Stimulated activated naive CD8-positive, alpha-beta T cell treated with anti-CD3 and anti-CD28 coated beads, Interleukin-15, amount 100 ng/mL, for 72 hours (primary cell): ENCODE results near the gene CHRNA7.
"Not testable (repeated sequence)": the region's sequence is repeated elsewhere in the genome, so short reads cannot be mapped to it uniquely, and the experiment has no call there.

Experiments used
- ATAC-seq: fragments of 150-1000 bp; cut with Tn5 transposase; 2 replicates; pipeline ENCODE4 v1.10.0; 2021; ENCODE audit warnings: mild to moderate bottlenecking, moderate library complexity
- DNase-seq, 2 donors: peaks; one replicate each; pipeline ENCODE4 v3.0.0; 2021 to 2022
- H3K27ac Mint-ChIP-seq, 2 donors: one replicate each; pipeline ENCODE4 v1.8.0; 2022; ENCODE audit warnings: mild to moderate bottlenecking in 2 of 2, mixed read lengths in 2 of 2, moderate library complexity in 2 of 2
- H3K27me3 Mint-ChIP-seq: one replicate; pipeline ENCODE4 v1.8.0; 2022; ENCODE audit warnings: mixed read lengths
- H3K4me1 Mint-ChIP-seq: one replicate; pipeline ENCODE4 v1.8.0; 2022; ENCODE audit warnings: mild to moderate bottlenecking, mixed read lengths
- H3K4me3 Mint-ChIP-seq, 2 donors: one replicate each; pipeline ENCODE4 v1.8.0; 2022; ENCODE audit warnings: mild to moderate bottlenecking in 2 of 2, mixed read lengths in 2 of 2, moderate library complexity in 1 of 2
- H3K9me3 Mint-ChIP-seq, 2 donors: one replicate each; pipeline ENCODE4 v1.8.0; 2022; ENCODE audit warnings: mixed read lengths in 2 of 2

CHRNA7 gene

DNA sequence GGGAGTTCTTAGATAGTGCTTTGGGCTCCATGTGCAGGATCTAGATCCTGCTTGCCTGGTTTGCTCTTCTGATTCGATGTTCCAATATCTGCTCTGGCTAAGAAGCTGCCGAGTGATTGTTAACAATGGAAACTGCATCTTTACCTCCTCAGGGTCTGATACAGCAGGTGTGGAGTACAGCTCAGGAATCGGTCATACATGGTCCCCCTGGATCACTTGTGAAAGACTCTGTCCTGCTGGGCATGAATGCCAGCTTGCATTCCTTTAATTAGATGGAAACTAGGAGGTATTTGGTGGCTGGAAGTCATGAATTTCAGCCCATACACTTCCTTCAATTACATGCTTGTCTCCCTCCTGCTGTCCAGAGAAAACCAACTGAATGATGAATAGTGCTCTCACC is 95.3 kb downstream of the CHRNA7 start:
- H3K4me1 Mint-ChIP-seq = no peaks in the 10 kb centered on the region
- no peaks in the 10 kb centered on the region for H3K9me3 Mint-ChIP-seq
- H3K27me3 Mint-ChIP-seq = peaks cover 26% of the 10 kb centered on the region
- no peak overlapping the region for H3K4me3 Mint-ChIP-seq
- DNase-seq (no peak), ATAC-seq (no peak)
- H3K27ac Mint-ChIP-seq = no peak overlapping the region

DNA sequence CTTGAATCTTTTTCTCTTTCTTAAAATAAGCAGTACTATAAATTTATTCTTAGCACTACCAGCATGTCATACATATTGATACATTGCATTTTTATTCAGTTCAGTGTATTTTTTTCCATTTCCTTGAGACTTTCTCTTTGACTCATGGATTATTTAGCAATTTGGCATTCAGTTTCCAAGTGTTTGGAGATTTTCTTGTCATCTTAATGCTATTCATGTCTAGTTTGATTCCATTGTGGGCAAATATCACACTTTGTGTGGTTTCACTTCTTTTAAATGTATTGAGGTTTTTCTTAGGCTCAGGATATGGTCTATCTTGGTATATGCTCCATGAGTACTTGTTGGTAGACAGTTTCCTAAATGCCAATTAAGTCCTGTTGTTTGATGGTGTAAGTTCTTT is 99.5 kb downstream of the CHRNA7 start:
- H3K27ac Mint-ChIP-seq = no peak overlapping the region
- peaks cover 42% of the 10 kb centered on the region for H3K27me3 Mint-ChIP-seq
- no peaks in the 10 kb centered on the region for H3K9me3 Mint-ChIP-seq
- no peaks in the 10 kb centered on the region for H3K4me1 Mint-ChIP-seq
- DNase-seq (no peak), ATAC-seq (no peak)
- H3K4me3 Mint-ChIP-seq = no peak overlapping the region

DNA sequence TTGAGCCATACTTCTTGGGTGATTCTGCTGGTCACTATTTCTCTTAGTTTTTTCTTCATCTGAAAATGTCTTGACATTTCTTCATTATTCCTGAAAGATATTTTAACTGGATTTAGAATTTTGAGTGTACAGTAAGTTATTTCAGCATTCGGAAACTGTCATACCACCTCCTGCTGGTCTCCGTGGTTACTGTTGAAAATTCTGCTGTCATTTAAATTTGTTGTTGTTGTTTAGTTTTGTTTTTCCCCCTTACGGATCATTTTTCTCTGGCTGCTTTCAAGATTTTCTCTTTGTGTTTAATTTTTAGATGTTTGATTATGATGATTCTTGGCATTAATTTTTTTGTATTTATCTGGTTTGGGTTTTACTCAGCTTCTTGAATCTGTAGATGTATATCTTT is 100.5 kb downstream of the CHRNA7 start:
- Mint-ChIP-seq H3K27ac (peak overlapping the region in 1 of 2 donors; percentile 49), H3K27me3 (peaks cover 50% of the 10 kb centered on the region), H3K9me3 (no peaks in the 10 kb centered on the region), H3K4me3 (no peak overlapping the region), H3K4me1 (no peaks in the 10 kb centered on the region)
- no peak for DNase-seq
- ATAC-seq = no peak

DNA sequence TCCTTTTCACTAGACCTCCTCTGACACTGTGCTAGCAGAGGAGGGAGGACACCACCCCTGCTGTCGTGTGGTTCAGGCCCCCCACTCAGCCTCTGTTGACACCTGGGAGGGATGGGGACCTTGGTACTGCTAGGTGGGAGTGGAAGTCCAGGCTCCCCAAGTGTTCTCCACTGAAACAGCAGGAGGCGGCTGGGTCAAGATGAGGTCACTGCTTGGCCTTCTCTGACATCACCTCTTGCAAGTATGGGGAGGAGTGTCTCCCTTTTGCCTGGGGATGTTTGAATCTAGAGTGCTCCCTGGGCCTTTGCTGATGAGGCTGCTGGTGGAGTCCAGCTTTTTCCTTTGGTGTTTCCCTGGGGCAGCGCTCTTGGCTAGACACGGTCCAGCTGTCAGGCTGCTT is 101.5 kb downstream of the CHRNA7 start:
- peaks cover 50% of the 10 kb centered on the region for H3K27me3 Mint-ChIP-seq
- ATAC-seq (no peak), DNase-seq (no peak)
- H3K4me3 Mint-ChIP-seq = no peak overlapping the region
- H3K9me3 Mint-ChIP-seq = no peaks in the 10 kb centered on the region
- H3K4me1 Mint-ChIP-seq = no peaks in the 10 kb centered on the region
- H3K27ac Mint-ChIP-seq = no peak overlapping the region

DNA sequence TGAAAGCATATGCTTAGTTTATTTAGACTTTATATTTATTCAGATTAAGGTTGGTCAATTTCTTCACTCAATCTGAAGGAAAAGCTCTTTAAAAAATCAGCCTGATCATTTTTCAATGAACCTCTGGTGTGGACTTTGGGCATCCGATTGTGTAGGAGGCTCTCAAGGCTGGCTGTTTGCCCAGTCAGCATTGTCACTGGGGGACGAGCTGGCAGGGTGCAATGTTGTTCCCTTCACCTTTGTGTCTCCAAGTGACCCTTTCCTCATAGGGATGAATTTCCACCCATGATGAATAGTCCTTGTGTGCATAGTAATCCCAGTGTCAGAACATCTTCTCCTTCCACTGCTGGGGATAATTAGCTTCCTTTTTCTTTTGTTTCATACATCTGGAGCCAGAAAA is 102.5 kb downstream of the CHRNA7 start:
- DNase-seq = no peak
- no peaks in the 10 kb centered on the region for H3K4me1 Mint-ChIP-seq
- no peak for ATAC-seq
- H3K27me3 Mint-ChIP-seq = peaks cover 42% of the 10 kb centered on the region
- no peak overlapping the region for H3K4me3 Mint-ChIP-seq
- H3K9me3 Mint-ChIP-seq = no peaks in the 10 kb centered on the region
- peak overlapping the region in 1 of 2 donors; percentile 57 for H3K27ac Mint-ChIP-seq

DNA sequence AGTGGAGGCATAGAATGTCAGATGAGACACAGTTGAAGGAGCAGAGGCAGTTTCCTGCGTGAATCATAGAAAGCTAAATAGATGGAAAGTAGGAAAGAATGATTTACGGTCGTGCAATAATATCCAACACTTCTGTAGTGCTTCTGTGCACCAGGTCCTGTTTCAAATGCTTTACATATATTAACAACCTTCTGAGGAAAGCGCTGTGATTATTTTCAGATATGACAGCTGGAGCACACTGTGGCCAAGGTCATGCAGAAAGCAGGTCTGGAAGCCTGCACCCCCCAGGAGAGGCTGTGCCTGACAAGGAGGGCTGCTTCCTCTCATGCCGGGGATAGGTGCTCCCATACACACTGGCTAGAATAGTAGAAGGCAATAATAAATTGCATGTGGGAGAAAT is 104.5 kb downstream of the CHRNA7 start:
- no peak overlapping the region for H3K4me3 Mint-ChIP-seq
- H3K4me1 Mint-ChIP-seq = no peaks in the 10 kb centered on the region
- DNase-seq (no peak), ATAC-seq (no peak)
- H3K27ac Mint-ChIP-seq = no peak overlapping the region
- H3K27me3 Mint-ChIP-seq = peaks cover 33% of the 10 kb centered on the region
- H3K9me3 Mint-ChIP-seq = no peaks in the 10 kb centered on the region

DNA sequence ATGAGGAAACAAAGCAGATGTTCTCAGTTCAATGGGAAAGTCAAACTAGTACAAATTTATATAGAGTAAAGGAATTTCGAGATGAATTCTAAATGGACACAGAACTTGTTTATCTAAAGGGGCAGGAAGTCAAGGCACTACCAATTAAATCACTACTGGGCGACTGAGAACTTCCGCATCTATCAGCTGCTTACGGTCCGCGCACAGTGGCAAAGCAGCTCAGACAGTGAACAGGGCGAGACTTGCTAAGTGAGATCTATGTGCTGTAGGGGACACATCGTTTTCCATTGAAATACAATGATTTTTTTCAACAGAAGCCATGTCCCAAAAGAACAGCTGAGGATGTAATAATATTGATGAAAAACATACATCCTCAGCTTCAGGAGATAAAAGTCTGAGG is 105.0 kb downstream of the CHRNA7 start:
- H3K9me3 Mint-ChIP-seq = no peaks in the 10 kb centered on the region
- ATAC-seq (no peak), DNase-seq (no peak)
- H3K4me1 Mint-ChIP-seq = no peaks in the 10 kb centered on the region
- H3K27me3 Mint-ChIP-seq = peaks cover 33% of the 10 kb centered on the region
- no peak overlapping the region for H3K27ac Mint-ChIP-seq
- H3K4me3 Mint-ChIP-seq = no peak overlapping the region

DNA sequence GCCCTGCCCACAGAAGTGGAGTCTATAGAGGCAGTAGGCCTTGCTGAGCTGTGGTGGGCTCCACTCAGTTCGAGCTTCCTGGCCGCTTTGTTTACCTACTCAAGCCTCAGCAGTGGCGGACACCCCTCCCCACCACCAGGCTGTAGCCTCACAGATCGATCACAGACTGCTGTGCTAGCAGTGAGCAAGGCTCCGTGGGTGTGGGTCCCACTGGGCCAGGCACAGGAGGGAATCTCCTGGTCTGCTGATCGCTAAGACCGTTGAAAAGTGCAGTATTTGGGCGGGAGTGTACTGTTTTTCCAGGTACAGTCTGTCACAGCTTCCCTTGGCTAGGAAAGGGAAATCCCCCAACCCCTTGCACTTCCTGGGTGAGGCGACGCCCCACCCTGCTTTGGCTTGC is 115.2 kb downstream of the CHRNA7 start:
- H3K27me3 Mint-ChIP-seq = peaks cover 35% of the 10 kb centered on the region

DNA sequence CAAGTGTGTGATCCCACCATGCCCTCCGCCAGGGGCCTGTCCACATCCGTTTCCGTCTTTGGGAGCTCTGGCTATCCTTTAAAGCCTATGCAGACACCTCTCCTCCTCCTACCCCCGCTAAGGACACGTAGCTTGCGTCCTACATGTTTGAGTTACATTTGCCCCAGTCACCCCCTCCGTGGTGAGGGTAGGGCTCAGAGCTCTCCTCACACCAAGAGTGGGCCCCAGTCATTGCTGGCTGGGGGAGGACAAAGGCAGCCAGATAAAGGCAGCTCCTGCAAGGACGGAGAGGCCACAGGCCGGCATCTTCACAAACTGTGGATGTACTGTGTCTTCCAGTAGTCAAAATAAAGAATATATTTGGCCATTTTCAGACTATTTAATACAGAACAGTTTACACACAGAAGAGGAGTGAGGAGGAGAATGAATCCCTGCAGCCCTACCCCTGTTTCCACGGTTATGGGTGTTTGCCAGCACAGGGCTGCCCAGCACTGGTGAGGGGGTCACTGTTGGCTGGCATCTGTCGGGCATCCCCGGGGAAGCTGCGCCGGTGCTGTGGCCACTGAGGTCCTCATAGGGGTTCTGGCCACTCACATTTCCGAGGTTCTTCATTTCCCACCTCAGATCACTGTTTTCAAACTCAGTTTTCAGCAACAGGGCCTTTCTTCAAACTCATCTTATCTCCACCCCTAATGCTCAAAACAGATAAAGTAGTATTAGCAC is 118.7 kb downstream of the CHRNA7 start:
- ATAC-seq = no peak
- Mint-ChIP-seq H3K4me1 (no peaks in the 10 kb centered on the region), H3K9me3 (peaks cover 0 to 7% of the 10 kb centered on the region in 2 donors), H3K27me3 (peaks cover 38% of the 10 kb centered on the region), H3K4me3 (no peak overlapping the region), H3K27ac (no peak overlapping the region)
- no peak for DNase-seq

More for the DNA sequence above, 115.2 kb downstream of the CHRNA7 start:
- not testable (repeated sequence) for ATAC-seq, H3K27ac Mint-ChIP-seq, H3K4me3 Mint-ChIP-seq, DNase-seq, H3K4me1 Mint-ChIP-seq
- peaks cover 3 to 16% of the 10 kb centered on the region in 2 donors for H3K9me3 Mint-ChIP-seq

GRCh38 chr15:32152574-32152973 is 122.3 kb downstream of the CHRNA7 start:
- no peak overlapping the region for H3K27ac Mint-ChIP-seq
- H3K4me1 Mint-ChIP-seq = no peaks in the 10 kb centered on the region
- H3K27me3 Mint-ChIP-seq = peaks cover 28% of the 10 kb centered on the region
- ATAC-seq = no peak
- DNase-seq = no peak
- no peaks in the 10 kb centered on the region for H3K9me3 Mint-ChIP-seq
- H3K4me3 Mint-ChIP-seq = no peak overlapping the region

- ATAC-seq, H3K9me3 Mint-ChIP-seq, H3K27ac Mint-ChIP-seq, H3K4me3 Mint-ChIP-seq, H3K4me1 Mint-ChIP-seq, DNase-seq: not testable (repeated sequence)
- H3K27me3 Mint-ChIP-seq = peaks cover 15% of the 10 kb centered on the region
These were observed 123.7 kb downstream of the CHRNA7 start for GRCh38 chr15:32153868-32154623.

DNA sequence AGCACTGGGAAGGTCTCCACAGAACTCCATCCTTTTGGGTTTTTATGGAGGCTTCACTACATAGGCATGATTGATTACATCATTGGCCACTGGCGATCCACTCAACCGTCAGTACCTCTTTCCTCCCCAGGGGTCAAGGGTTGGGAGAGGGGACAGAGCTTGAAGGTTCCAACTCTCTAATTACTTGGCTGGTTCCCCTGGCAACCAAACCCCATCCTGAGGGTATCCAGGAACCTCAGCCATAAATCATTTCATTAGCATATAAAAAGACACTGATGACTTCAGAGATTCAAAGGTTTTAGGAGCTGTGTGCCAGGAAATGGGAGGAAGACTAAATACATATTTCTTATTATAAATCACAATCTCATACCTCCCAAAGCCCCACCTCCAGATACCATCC is 131.8 kb downstream of the CHRNA7 start:
- not testable (repeated sequence) for ATAC-seq, H3K4me3 Mint-ChIP-seq, H3K4me1 Mint-ChIP-seq, H3K27me3 Mint-ChIP-seq, DNase-seq, H3K27ac Mint-ChIP-seq, H3K9me3 Mint-ChIP-seq

DNA sequence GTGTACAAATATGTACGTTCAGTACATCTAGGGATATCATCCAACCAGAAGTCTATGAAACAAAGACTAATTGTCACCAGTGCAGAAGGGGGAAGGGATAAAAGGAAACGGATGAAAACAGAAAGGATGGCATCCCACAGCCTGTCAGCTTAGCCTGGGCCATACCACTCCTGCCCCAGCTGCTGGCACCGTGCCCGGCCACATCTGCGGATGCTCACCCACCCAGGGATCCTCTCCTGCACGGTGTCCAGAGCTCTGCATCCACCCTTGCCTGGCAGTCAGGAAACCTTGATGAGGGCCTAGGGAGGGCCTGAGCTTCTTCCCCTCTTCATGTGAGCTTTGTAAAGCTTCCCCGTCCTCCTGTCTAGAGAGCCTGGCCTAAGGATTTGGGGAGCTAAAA is 133.8 kb downstream of the CHRNA7 start:
- not testable (repeated sequence) for H3K9me3 Mint-ChIP-seq, DNase-seq, H3K4me3 Mint-ChIP-seq, H3K27ac Mint-ChIP-seq, H3K27me3 Mint-ChIP-seq, H3K4me1 Mint-ChIP-seq, ATAC-seq

DNA sequence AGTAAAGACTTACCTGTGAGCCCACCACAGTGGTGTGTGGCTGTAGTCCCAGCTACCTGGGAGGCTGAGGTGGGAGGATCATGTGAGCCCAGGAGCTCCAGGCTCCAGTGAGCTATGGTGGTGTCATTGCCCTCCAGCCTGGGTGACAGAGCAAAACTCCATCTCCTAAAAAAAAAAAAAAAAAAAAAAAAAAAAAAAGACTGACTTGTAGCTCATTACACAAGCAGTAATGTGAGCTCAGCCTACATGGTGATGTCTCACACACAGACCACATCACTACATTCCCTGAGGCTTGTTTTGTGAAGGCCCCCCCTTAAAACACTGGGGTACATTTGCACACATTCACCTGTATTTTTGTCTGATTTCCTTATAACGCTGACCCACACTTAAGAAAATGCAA is 134.4 kb downstream of the CHRNA7 start:
- H3K4me1 Mint-ChIP-seq, H3K4me3 Mint-ChIP-seq, ATAC-seq, H3K27me3 Mint-ChIP-seq, H3K27ac Mint-ChIP-seq, DNase-seq, H3K9me3 Mint-ChIP-seq: not testable (repeated sequence)

DNA sequence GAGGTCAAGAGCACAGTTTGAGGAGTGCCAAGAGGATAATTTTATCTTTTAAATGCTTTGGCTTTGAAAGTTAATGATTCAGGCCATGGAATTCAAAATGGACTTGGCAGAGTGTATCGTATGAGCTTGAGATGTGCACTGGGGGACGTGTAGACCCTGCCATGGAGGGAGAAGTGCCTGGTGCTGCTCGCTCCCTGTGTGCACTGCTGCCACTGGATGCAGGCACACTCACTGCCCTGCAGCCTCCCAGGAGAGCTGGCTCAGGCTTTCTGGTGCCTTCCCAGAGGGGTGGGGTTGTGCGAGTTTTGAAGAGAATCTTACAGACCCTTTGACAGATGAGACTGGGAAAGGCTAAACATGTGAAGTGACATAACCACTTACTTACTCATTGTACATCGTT is 135.5 kb downstream of the CHRNA7 start:
- H3K4me3 Mint-ChIP-seq, H3K27me3 Mint-ChIP-seq, H3K4me1 Mint-ChIP-seq, H3K27ac Mint-ChIP-seq, DNase-seq, H3K9me3 Mint-ChIP-seq, ATAC-seq: not testable (repeated sequence)

- not testable (repeated sequence) for H3K27me3 Mint-ChIP-seq, DNase-seq, H3K9me3 Mint-ChIP-seq, H3K4me3 Mint-ChIP-seq, H3K27ac Mint-ChIP-seq, ATAC-seq, H3K4me1 Mint-ChIP-seq
These were observed 136.0 kb downstream of the CHRNA7 start for GRCh38 chr15:32166270-32166669.
